A673 (cell line): Measurements from ENCODE around the gene CWH43.

ENCODE experiments used
- CTCF ChIP-seq: fragments of 300-800, 200-600 bp; sonication (generic); conservative IDR thresholded peaks from 2 replicates; pipeline ENCODE4 v1.5.1; 2017; ENCODE audit warnings: low read depth, mild to moderate bottlenecking, antibody characterized with exemption, low read length, moderate library complexity, mixed read lengths
- EZH2 ChIP-seq: fragments of 200-600 bp; sonication (generic); IDR thresholded peaks from 2 replicates; pipeline ENCODE4 v1.6.1; 2017; ENCODE audit warnings: borderline replicate concordance, low read depth, mild to moderate bottlenecking, mixed read lengths, antibody characterized with exemption, low read length; ENCODE audit not compliant: poor library complexity, severe bottlenecking

- TF ChIP-seq CTCF, result no peak
- TF ChIP-seq EZH2, result no peak
Observed at GRCh38 chr4:49018718-49019295, 32.7 kb downstream of the CWH43 start.
